Fibroblast of skin of left biceps (primary cell): ENCODE measurements around the gene POLG2.
A peak's percentile ranks its signal among the peaks of the same experiment; 100 is the strongest.
"Not testable (repeated sequence)": the region's sequence is repeated elsewhere in the genome, so short reads cannot be mapped to it uniquely, and the experiment has no call there.

ENCODE experiments used
- DNase-seq, 2 experiments: peaks; one replicate each; pipeline ENCODE4 v3.0.0-alpha.2; 2013; ENCODE audit warnings: low read depth in 2 of 2

POLG2 gene

GRCh38 chr17:64505340-64506200 lies 8.7 kb upstream of the POLG2 start:
- DNase-seq: peak; percentile 83 to 84

GRCh38 chr17:64504769-64505339 lies 8.0 kb upstream of the POLG2 start:
- DNase-seq: no peak

- DNase-seq: no peak
These were observed 7.2 kb upstream of the POLG2 start for GRCh38 chr17:64503821-64504768.

GRCh38 chr17:64503341-64503740 lies 6.5 kb upstream of the POLG2 start:
- DNase-seq: no peak

GRCh38 chr17:64502809-64503208 lies 6.0 kb upstream of the POLG2 start:
- no peak for DNase-seq

GRCh38 chr17:64502021-64502420 lies 5.2 kb upstream of the POLG2 start:
- DNase-seq: no peak

GRCh38 chr17:64500862-64501765 lies 4.3 kb upstream of the POLG2 start:
- DNase-seq: no peak

- DNase-seq: no peak
These were observed 3.6 kb upstream of the POLG2 start for GRCh38 chr17:64500487-64500859.

GRCh38 chr17:64499805-64500486 lies 3.1 kb upstream of the POLG2 start:
- DNase-seq: no peak

- DNase-seq: no peak
These were observed 1.7 kb upstream of the POLG2 start for GRCh38 chr17:64498308-64499203.

- DNase-seq: no peak
These were observed 746 bp upstream of the POLG2 start for GRCh38 chr17:64497565-64498035.

- DNase-seq: no peak
These were observed 487 bp downstream of the POLG2 start for GRCh38 chr17:64496348-64496785.

GRCh38 chr17:64495300-64495699 lies 1.6 kb downstream of the POLG2 start:
- DNase-seq: not testable (repeated sequence)

GRCh38 chr17:64494121-64494520 lies 2.7 kb downstream of the POLG2 start:
- no peak for DNase-seq

- DNase-seq: no peak
These were observed 4.3 kb downstream of the POLG2 start for GRCh38 chr17:64492481-64493109.

- DNase-seq: peak in 1 of 2 experiments; percentile 49
These were observed 4.9 kb downstream of the POLG2 start for GRCh38 chr17:64491994-64492393.

GRCh38 chr17:64491034-64491860 lies 5.6 kb downstream of the POLG2 start:
- DNase-seq: no peak

- no peak for DNase-seq
These were observed 8.6 kb downstream of the POLG2 start for GRCh38 chr17:64488301-64488700.
